ENCODE data around the gene ARMC9.

DNA sequence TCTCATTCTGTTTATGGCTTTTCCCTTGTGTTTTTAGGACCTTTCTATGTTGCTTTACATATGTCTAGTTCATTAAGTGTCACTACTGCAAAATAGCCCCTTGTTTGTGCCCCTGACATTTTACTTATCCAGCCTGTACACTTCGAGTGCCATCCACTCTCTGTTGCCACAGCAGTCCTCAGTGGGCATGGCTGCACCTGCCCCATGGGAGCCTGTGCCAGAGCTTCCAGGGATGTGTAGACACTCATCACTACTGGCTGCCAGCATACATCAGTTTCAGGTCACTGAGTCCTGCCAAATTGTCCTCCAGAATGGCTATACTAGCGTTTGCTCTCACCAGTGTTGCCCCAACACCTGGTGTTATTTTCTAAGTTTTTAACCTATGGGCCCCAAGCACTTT is 80.4 kb downstream of the ARMC9 start:
- TF ChIP-seq, protein P1, sequence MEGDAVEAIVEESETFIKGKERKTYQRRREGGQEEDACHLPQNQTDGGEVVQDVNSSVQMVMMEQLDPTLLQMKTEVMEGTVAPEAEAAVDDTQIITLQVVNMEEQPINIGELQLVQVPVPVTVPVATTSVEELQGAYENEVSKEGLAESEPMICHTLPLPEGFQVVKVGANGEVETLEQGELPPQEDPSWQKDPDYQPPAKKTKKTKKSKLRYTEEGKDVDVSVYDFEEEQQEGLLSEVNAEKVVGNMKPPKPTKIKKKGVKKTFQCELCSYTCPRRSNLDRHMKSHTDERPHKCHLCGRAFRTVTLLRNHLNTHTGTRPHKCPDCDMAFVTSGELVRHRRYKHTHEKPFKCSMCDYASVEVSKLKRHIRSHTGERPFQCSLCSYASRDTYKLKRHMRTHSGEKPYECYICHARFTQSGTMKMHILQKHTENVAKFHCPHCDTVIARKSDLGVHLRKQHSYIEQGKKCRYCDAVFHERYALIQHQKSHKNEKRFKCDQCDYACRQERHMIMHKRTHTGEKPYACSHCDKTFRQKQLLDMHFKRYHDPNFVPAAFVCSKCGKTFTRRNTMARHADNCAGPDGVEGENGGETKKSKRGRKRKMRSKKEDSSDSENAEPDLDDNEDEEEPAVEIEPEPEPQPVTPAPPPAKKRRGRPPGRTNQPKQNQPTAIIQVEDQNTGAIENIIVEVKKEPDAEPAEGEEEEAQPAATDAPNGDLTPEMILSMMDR (IDR thresholded peaks at IDR 0.05) = no peak
- no peak for TF ChIP-seq POLR2A (IDR thresholded peaks at IDR 0.05)

All from testis (tissue), 2 donors.